GM18873 (cell line): ENCODE measurements around the gene RASD1.

Experiments
- ATAC-seq: cut with Tn5 transposase; IDR thresholded peaks from one replicate; pipeline ENCODE4 v1.9.1; 2021; ENCODE audit warnings: mild to moderate bottlenecking, moderate library complexity, moderate number of reproducible peaks; ENCODE audit not compliant: unreplicated experiment, low FRiP score

Gene RASD1, protein sequence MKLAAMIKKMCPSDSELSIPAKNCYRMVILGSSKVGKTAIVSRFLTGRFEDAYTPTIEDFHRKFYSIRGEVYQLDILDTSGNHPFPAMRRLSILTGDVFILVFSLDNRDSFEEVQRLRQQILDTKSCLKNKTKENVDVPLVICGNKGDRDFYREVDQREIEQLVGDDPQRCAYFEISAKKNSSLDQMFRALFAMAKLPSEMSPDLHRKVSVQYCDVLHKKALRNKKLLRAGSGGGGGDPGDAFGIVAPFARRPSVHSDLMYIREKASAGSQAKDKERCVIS

DNA sequence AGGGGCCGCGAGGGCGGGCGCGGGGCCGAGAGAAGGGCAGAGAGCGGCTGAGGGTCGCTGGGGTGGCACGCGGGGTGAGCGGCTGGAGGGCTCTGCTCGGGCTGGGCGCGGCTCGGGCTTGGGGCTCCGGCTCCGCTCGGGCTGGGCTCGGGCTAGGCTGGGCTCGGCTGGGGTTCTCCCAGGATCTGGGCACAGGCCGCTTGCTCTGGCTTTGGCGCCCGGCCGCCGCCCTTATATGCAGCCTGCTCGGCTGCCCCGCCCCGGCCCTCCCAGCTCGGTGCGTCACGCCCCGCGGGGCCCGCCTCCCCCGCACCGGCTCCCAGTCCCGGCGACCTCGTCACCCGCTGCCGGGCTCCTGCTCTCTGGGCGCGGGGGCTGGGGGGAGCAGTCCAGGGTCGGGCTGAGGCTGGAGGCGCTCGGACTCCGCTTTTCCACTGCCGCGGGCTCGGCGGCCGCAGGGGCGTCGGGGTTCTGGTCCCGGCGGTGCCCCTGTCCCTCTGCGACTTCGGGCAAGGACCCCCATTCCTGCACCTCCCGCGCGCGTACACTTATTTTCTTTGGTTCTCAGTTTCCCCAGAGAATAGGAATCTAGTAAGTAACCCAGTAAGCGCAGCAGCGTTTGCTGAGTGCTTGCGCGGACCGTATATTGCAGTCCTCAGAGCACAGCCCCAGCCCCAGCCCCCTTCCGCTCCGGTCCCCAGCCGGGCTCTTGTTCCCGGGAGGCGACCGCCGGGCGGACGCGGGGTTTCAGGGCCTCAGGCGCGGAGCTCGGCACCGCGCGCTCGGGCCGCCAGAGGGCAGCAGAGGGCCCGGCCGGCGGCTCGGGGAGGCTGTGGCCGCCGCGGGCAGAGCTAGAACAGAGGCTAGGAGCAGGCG is at the start of gene RASD1:
Gene RASD1 (minus strand): TSS at position 207 of the 876 bp plus-strand sequence. CDS start 214 bp downstream, outside the sequence.
- no peak for ATAC-seq

DNA sequence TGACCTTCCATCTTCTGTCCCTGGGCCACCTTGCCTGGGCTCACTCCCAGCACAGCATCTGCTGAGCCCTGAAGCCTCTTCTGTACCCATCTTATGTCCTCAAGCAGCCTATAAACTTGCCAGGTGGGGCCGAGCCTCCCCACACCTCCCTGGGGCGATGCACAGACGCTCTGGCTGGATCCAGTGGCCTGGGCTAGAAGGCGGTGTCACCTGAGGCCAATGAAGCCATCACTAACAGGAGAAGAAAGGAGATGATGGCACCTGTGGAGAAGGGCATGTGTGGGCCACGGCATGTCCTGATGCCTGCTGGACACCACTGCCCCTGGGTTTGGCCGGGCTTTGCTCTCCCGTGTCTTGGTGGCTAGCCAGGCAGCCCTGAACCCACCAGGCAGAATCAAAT is 49.8 kb upstream of the RASD1 start:
- ATAC-seq = no peak

DNA sequence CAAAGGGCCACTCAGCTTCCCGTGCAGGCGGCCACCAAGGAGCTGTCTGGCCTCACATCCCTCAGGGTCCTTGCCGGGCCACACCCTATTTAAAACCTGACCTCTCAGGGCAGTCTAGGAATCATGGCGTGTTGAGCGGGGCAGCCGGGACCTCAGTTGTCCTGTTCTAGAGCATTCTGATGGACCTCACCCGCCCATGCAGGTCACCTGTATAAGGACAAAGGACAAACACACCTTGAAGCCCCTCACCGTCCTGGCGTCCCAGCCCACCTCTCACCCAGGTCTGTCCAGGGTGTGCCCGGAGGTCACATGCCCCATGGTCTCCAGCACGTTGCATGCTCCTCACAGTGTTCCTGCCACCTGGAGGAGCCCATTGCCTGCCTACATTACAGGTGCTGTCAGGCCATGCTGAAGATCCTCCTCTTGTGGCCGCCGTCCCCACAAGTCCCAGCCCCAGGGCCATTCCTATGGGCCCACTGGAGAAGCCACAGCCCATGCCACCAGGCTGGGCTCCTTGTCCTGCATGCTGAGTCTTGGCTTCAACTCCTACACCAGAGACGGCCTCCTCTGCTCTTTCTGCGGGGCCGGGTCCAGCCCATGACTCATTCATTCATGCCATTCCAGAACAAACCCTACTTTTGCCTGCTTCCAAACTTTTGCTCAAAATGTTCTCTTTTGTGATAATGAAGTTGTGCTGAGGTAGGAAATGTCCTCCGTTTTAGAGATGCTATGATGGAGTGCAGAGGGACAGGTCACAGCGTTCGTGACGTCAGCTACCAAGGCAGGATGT is 49.0 kb upstream of the RASD1 start:
- no peak for ATAC-seq

DNA sequence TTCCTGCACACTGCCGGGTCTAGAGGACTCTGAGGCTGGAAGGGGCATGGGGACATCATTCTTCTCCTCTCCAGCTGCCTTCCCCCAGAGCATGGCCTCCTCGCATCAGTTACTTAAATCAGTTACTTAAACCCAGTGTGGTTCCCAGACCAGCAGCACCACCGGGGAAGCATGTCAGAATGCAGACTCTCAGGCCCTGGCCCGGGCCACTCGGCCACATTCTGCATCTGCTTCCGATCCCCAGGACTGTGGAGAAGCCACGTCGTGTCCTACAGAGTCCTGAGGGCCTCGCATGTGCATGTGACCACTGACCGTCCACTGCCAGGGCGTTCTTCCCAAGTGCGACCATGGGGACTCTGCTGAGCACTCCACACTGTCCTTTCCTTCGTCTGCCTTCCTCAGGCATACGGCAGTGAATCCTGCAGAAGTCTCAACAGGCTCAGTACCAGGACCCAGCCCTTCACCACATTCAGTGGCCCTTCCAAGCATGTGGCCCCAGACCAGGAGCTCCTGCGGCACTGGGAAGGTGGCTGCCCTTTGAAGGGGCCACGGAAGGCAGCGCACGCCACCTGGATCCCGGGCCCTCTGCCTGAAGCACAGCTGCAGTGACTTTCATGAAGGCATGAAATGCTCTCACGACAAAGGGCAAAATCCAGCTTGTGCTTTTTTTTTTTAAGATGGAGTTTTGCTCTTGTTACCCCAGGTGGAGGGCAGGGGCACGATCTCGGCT is 46.9 kb upstream of the RASD1 start:
- ATAC-seq = no peak

DNA sequence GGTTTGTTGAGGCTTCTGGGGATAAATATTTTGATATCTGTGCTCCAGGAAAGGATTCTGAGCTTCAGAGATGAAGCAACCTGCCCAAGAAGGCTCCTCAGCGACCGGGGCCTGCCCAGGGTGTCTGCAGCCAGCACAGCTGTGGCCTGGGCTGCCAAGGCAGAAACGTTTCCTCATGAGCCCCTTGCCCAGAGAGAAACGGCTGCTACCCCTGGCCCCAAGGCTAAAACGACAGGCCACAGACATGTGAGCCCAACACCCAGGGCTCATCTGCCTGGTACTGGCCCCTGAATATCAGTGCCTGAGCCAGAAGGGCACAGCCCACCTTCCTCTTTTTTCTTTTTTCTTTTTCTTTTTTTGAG is 45.4 kb upstream of the RASD1 start:
- ATAC-seq = no peak

DNA sequence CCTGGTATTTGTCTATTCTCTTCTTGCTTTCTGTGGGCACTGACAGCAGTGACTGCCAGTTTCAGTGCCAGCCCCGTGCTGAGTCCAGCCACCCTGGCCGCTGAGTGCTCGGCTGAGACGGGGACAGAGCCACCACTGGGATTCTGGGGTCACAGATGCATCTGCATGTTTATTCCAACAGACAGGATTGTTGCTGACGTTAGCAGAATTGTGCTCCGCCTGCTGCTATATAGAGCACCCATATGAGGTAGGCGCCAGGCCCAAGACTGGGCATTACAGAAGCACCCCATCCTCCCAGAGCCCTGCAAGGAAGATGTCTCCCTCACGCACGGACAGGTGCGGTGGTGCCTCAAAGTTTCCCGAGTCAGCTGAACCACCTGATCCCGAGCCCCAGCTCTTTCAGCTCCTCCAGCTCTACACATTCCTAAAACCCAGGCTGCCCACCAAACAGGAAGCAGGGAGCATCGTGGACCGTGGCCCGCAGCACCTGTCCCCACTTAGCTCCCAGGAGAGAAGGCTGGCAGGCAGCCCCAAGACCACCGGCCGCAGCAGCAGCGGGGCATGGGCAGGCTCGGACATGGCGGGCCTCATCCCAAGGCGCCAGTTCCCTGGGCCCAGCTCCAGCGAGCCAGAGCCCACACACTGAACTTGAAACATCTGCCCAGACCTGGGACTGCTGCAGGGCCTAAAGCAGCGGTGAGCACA is 44.9 kb upstream of the RASD1 start:
- ATAC-seq = no peak

DNA sequence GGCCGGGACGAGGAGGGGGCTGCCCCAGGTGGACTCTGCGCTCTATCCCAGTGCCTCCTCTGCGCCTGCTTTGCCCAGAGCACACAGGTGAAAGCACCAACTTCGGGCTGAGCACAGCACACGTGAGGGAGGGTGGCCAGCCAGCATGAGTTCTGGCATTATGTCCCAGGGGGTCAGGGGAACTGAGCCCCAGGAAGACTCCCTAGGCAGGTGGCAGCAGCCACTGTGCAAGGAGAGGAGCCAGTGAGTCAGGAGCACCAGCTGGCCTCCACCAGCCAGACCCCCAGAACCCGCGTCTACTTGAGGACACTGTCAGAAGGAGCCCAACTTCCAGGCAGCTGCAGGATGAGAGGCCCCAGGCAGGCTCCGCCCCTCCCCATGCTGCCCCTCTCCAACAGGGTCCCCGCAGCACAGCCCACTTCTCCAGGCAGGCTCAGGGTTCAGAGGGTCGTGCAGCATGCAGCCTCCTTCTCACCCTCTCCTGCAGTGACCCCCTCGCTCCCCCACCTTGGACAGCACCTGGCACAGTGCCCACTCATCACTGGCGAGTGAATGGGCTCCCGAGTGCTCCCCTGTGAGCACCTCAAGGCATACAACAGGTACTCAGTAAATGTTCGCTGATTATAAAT is 44.2 kb upstream of the RASD1 start:
- no peak for ATAC-seq

DNA sequence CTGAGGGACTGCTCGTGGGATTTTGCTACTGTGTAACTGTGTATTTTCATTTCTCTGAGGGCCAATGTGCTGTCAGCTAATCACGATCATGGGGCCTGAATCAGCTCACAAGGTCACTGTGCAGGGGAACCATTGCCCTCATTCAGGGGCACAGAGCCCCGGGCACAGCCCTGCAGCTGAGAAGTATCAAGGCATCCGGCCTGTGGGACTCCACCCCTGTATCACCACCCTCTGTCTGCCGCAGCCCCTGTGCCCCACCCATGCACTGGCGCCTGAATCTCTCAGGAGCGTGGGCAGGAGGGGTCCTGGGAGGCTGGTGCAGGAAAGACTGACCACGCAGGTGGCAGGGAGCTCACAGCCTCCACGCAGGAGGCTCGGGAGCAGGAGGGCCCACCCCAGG is 43.4 kb upstream of the RASD1 start:
- ATAC-seq = no peak

DNA sequence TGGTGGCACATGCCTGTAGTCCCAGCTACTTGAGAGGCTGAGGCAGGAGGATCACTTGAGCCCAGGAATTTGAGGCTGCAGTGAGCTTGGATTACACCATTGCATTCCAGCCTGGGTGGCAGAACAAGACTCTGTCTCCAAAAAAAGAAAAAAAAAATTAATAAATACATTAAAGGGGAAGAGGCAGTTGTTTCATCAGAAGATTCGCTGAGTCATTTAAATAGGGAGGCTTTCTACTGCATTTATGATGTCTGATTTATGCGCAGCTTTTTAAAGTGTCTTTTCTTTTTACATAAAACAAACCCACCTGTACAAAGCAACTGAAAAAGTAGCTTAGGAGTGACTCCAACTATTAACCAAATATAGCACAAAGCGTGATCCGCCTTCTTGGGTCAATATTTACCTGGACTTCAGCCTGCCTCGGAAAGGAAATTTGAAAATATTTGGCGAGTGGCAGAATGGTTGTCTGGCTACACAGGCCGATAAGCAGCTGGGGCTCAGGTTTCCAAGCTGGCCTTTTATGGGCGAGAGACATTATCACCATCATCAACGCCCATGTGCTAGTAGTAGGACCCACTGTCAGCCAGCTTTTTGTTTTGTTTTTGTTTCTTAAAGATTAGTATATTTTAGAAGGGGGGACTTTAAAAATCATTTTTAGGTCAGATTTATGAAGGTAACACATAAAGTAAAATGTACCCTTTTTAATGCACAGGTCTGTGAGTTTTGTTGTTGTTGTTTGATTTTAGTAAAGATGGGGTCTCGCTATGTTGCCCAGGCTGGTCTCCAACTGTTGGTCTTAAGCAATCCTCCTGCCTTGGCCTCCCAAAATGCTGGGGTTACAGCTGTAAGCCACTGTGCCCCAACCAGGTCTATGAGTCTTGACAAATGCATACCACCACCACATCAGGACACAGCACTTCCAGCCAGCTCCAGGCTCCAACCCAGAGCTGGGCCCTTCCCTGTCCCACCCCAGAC is 42.5 kb upstream of the RASD1 start:
- no peak for ATAC-seq

DNA sequence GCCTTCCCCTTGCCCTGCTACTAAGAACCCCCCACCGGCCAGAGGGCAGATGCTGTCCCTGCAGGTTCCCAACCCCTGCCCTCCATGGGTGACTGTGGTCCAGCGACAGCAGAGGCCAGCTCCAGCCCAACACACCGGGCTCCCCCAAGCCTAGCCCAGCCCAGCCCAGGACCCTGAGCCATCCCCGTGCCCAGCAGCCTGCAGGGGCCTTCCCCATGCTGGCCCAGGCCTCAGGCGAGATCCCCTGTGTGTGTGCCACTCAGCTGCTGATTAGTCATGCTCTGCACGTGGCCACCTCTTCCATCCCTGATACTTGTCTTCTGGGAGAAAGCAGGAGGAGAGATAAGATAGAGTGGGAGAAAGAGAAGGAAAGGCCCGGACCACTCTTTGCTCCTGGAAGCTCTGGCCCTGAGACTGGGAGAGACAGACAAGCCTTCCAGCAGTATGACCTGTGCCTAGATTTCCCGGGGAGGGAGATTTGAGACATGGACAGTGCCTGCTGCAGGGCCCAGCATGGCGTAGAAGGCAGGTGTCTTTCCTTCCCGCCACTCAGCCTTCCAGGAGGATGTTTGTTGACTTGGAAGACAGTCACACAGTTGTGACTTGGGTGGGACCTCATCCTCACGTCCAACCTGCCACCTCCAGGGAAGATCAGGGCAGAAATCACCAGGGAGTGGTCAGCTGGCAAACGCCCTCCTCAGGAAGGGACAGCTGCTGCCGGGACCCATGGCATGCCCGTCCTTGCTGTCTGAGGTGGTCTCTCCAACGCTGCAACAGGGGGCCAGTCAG is 41.3 kb upstream of the RASD1 start:
- no peak for ATAC-seq

DNA sequence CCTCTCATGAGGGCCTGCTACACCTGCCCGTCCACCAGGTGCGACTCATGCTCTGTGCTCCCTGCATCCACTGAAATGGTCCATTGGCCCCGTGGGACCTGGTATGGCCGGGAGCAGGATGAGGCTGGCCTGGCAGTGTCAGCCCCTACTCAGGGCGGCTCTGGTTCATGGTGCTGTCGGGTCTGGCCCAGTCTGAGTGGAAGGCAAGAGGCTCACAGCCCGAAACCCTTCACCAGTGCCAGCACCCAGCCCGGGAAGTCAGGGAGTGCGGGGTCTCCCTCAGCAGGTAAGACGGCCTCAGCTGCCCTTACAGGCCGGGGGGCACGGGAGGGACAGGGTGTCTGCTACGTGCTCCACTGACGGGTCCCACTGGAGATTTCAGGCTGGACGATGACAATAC is 40.5 kb upstream of the RASD1 start:
- ATAC-seq = no peak

DNA sequence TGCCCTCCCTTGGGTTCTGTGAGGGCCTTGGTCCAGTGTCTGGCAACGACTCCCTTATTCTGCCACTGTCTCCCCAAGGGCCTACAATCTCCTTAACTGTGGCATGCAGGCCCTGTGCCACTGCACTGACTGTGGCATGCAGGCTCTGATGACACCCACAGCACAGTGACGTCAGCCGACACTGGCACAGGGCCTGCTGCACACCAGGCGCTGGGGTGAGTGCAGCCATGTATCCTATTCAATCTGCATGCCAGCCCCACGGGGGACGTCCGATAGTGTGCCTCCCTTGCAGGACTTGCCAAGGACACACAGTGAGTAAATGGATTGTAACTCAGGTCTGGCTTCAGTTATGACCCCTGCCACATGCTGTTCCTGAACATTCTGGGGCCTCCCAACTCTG is 39.8 kb upstream of the RASD1 start:
- ATAC-seq = no peak

DNA sequence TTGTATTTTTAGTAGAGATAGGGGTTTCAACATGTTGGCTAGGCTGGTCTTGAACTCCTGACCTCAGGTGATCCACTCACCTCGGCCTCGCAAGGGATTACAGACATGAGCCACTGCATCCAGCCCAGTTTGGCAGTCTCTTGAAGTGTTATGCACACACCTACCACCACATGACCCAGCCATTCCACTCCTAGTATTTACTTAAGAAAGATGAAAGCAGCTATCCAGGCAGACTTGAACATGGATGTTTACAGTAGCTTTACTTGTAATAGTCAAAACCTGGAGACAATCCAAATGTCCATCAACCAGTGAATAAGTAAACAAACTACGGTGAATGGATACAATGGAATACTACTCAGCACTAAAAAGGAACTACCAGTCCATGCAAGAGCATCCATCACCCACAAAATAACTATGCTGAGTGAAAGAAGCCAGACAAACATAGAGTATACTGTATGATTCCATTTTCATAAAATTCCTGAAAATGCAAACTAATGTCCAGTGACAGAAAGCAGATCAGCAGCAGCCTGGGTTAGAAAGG is 37.8 kb upstream of the RASD1 start:
- ATAC-seq = no peak

DNA sequence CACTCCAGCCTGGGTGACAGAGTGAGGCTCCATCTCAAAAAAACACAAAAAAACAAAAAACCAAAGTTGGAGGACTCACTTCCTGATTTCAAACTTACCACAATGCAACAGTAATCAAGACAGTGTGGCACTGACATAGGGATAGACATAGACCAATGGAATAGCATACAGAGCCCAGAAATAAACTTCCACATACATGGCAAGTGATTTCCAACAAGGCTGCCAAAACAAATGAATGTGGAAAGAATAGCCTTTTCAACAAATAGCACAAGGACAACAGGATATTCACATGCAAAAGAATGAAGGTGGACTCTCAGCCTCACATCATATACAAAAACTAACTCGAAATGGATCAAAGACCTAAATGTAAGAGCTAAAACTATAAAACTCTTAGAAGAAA is 36.8 kb upstream of the RASD1 start:
- no peak for ATAC-seq

DNA sequence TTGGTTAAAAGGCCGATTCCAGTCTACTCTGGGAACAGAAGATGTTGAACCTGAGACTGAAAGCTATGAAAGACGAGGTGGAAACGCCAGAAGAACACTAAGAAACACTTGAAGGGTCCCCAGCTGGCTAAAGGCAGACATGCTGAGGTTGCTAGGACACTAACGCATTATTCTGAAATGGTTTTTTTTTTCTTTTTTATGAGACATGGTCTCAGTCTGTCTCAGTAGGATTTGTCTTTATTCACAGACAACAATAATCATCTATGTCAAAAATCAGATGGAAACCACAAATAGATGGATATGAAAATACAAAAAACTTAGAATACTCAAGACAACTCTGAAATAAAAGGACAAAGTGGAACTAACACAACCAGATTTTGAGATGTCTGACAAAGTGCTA is 35.0 kb upstream of the RASD1 start:
- ATAC-seq = no peak

DNA sequence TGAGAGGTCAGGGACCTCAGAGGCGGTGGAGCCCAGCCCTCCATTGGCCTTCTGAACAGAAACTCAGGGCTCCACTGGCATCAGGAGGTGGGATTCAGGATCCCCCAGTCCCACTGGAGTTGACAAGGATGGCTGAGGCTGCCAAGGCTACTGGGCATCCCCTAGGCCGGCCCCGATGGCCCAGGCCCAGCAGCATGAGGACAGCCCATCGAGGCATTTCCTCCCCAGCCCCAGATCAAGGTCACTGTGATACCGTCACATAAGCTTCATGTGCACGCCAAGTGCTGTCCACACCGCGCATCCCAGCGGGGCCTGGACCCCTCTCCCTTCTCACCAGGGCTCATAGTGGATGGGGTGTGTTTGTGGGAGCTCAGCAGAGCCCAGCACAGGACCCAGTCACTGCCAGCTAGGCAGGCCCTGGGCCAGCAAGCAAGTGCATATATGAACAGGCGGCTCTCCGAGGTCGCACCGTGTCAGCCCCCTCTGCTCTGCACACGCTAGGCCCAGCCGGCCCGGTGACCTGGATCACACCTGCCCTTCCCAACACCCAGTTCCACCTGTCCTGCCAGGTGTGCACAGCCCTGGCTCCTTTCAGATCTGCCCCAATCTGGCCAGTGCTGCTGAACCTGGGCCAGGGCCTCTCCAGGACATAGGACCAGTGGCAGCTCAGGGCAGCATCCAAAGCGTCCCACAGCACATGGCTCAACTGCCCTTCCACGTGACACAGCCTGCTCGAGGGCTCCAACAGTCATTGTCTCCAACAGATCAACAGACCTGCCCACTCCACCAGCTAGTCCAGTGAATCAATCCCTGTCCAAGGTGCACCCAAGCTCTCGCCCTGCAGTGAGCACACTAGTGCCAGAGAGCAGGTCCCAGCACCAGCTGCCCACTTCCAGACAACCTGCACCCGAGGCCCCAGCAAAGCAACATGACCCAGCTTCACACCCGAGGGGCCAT is 32.8 kb upstream of the RASD1 start:
- no peak for ATAC-seq
